ENCODE data around the gene IL16.

- TF ChIP-seq, protein P1, sequence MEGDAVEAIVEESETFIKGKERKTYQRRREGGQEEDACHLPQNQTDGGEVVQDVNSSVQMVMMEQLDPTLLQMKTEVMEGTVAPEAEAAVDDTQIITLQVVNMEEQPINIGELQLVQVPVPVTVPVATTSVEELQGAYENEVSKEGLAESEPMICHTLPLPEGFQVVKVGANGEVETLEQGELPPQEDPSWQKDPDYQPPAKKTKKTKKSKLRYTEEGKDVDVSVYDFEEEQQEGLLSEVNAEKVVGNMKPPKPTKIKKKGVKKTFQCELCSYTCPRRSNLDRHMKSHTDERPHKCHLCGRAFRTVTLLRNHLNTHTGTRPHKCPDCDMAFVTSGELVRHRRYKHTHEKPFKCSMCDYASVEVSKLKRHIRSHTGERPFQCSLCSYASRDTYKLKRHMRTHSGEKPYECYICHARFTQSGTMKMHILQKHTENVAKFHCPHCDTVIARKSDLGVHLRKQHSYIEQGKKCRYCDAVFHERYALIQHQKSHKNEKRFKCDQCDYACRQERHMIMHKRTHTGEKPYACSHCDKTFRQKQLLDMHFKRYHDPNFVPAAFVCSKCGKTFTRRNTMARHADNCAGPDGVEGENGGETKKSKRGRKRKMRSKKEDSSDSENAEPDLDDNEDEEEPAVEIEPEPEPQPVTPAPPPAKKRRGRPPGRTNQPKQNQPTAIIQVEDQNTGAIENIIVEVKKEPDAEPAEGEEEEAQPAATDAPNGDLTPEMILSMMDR (IDR thresholded peaks at IDR 0.05): no peak
- TF ChIP-seq POLR2A (IDR thresholded peaks at IDR 0.05): no peak
Measured at GRCh38 chr15:81225161-81225671, 28.5 kb downstream of the IL16 start.
